Activated B cell treated with CpG ODN at 0.5 μM for 24 hours (primary cell): ENCODE measurements around the gene INPP5A. TPM values are rescaled to one million over a fixed set of nuclear protein-coding genes. Genes with fewer than 3 reads are reported as not detected.
A peak's percentile ranks its signal among the peaks of the same experiment; 100 is the strongest.

Source experiments
- ATAC-seq: fragments of 200-7000 bp; cut with Tn5 transposase; one replicate; pipeline ENCODE4 v1.10.0; 2021; ENCODE audit warnings: low read depth, mild to moderate bottlenecking, moderate library complexity
- CTCF ChIA-PET: fragments of 350-600 bp; sonication (Branson Sonifier 250); formaldehyde crosslinking; loops from one replicate; lab custom pipeline; 2021; ENCODE audit warnings: antibody characterized with exemption; lab: Charles Lee
- POLR2A ChIA-PET: fragments of 350-600 bp; sonication (Branson Sonifier 250); formaldehyde crosslinking; loops from one replicate; lab custom pipeline; 2021; ENCODE audit warnings: antibody characterized with exemption; lab: Charles Lee
- DNase-seq: peaks from one replicate; pipeline ENCODE4 v3.0.0; 2022
- H3K27ac Mint-ChIP-seq: one replicate; pipeline ENCODE4 v1.8.0; 2020; ENCODE audit warnings: mixed read lengths
- H3K27me3 Mint-ChIP-seq: one replicate; pipeline ENCODE4 v1.8.0; 2021; ENCODE audit warnings: mixed read lengths
- H3K36me3 Mint-ChIP-seq: one replicate; pipeline ENCODE4 v1.8.0; 2021; ENCODE audit warnings: low read depth, mixed read lengths
- H3K4me1 Mint-ChIP-seq: one replicate; pipeline ENCODE4 v1.8.0; 2021; ENCODE audit warnings: mixed read lengths
- H3K4me3 Mint-ChIP-seq: one replicate; pipeline ENCODE4 v1.8.0; 2020; ENCODE audit warnings: mild to moderate bottlenecking, mixed read lengths
- H3K9me3 Mint-ChIP-seq: one replicate; pipeline ENCODE4 v1.8.0; 2020; ENCODE audit warnings: mixed read lengths
- intact Hi-C: fragments of 100-400 bp; cut with micrococcal nuclease; formaldehyde crosslinking; loops from one replicate; pipeline ENCODE4 v1.15.1; 2024
- total RNA-seq: library from RNA; stranded (reverse); gene quantifications from 2 replicates; pipeline ENCODE4 v1.2.3, GENCODE V29; 2022
- TF ChIP-seq, protein P1 (sequence below): fragments of 200-600 bp; IDR thresholded peaks from one replicate; pipeline ENCODE4 v1.8.0; 2022; ENCODE audit warnings: antibody characterized with exemption, mild to moderate bottlenecking

Gene INPP5A
- total RNA-seq, 1 donor from 2014 or later: 24.9 TPM

DNA sequence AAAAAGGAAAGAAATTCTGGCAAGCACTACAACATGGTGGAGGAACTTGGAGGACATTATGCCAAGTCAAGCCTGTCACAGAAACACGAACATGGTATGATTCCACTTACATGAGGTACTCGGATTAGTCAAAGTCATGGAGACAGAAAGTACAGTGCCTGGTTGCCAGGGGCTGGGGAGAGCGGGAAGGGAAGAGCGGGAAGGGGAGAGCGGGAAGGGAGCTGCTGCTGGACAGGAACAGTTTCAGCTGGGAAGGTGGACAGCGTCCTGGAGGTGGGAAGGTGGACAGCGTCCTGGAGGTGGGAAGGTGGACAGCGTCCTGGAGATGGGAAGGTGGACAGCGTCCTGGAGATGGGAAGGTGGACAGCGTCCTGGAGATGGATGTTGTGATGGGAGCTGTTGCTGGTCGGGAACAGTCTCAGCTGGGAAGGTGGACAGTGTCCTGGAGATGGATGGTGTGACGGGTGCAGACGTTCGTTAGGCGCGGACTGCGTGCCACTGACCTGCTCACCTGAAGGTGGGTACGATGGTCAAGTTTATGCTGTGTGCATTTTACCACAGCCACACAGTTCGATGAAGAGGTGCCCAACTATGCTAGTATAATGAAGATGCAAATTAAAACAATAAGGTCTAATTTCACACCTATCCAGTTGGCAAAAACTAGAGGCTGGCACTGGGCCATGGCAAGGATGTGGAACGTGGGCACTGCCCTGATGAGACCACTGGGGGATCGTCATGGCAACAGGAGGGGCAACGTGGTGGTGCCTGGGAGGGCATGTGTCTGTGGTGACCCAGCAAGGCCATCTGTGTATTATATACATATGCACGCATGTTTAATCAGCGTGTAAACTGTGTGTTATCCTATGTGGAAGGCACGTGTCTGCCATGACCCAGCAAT lies 144.5 kb downstream of the INPP5A start:
- no peaks in the 10 kb centered on the region for H3K27me3 Mint-ChIP-seq
- H3K4me3 Mint-ChIP-seq: no peak overlapping the region
- intact Hi-C loops: no loop called here
- TF ChIP-seq, protein P1, sequence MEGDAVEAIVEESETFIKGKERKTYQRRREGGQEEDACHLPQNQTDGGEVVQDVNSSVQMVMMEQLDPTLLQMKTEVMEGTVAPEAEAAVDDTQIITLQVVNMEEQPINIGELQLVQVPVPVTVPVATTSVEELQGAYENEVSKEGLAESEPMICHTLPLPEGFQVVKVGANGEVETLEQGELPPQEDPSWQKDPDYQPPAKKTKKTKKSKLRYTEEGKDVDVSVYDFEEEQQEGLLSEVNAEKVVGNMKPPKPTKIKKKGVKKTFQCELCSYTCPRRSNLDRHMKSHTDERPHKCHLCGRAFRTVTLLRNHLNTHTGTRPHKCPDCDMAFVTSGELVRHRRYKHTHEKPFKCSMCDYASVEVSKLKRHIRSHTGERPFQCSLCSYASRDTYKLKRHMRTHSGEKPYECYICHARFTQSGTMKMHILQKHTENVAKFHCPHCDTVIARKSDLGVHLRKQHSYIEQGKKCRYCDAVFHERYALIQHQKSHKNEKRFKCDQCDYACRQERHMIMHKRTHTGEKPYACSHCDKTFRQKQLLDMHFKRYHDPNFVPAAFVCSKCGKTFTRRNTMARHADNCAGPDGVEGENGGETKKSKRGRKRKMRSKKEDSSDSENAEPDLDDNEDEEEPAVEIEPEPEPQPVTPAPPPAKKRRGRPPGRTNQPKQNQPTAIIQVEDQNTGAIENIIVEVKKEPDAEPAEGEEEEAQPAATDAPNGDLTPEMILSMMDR: no peak
- peaks cover 27% of the 10 kb centered on the region for H3K4me1 Mint-ChIP-seq
- ChIA-PET CTCF (no interaction called here), POLR2A (no interaction called here)
- no peak overlapping the region for H3K27ac Mint-ChIP-seq
- H3K36me3 Mint-ChIP-seq: peaks cover 20% of the 10 kb centered on the region
- ATAC-seq (no peak), DNase-seq (no peak)
- no peaks in the 10 kb centered on the region for H3K9me3 Mint-ChIP-seq

DNA sequence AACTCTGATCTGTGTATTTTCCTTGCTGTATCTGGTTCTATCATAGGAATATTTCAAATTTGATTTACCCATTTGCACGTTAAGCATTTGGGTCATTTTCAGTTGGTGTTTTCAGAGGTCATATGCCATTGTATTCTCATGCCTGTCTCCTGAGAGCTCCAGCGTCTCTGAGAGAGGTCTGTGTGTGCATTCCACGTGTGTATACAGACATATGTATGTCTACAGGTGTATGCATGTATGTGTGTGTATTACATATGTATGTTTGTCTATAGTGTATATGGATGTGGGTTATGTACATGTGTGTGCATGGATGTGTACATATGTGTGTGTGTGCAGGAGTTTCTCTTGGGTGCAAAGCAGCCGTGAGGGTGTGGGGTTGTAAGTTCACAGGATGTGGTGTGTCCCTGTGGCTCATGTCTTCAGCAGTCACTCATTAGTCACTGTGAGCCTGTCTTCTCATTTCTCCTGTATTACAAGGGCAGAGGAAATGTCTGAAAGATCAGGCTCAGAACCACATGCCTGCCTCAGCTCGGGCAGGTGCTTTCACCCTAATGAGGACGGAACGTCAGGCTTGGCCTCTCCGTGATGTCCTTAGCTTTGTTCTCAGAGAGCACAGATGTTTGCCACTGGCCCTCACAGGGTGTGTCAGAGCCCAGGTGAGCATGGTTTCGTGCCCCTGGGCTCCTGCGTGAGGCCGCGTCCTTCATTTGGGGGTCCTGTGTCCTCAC lies 146.7 kb downstream of the INPP5A start:
- Mint-ChIP-seq H3K9me3 (no peaks in the 10 kb centered on the region), H3K27me3 (no peaks in the 10 kb centered on the region), H3K27ac (no peak overlapping the region), H3K4me3 (no peak overlapping the region), H3K36me3 (peaks cover 21% of the 10 kb centered on the region), H3K4me1 (peaks cover 27% of the 10 kb centered on the region)
- intact Hi-C loops: no loop called here
- TF ChIP-seq, protein P1: no peak
- ATAC-seq (peak; percentile 35), DNase-seq (no peak)
- POLR2A ChIA-PET: no interaction called here
- CTCF ChIA-PET: interaction anchor here (1.2 to 1.4 kb wide), 2 partner anchors 30 to 238 kb away, joined by 3 to 4 read pairs; no protein-coding TSS in a partner anchor

- Mint-ChIP-seq H3K27ac (no peak overlapping the region), H3K36me3 (peaks cover 17% of the 10 kb centered on the region), H3K9me3 (no peaks in the 10 kb centered on the region), H3K27me3 (no peaks in the 10 kb centered on the region), H3K4me1 (peaks cover 27% of the 10 kb centered on the region), H3K4me3 (peak overlapping the region; percentile 58)
- peak; percentile 88 for ATAC-seq
- ChIA-PET CTCF (interaction anchor here (1.2 to 1.4 kb wide), 2 partner anchors 30 to 239 kb away, joined by 3 to 4 read pairs; no protein-coding TSS in a partner anchor), POLR2A (no interaction called here)
- intact Hi-C loops: no loop called here
- TF ChIP-seq, protein P1: no peak
- peak; percentile 28 for DNase-seq
These were observed 147.7 kb downstream of the INPP5A start for GRCh38 chr10:132685101-132685891.

GRCh38 chr10:132685921-132686680 lies 148.5 kb downstream of the INPP5A start:
- H3K9me3 Mint-ChIP-seq: no peaks in the 10 kb centered on the region
- ChIA-PET CTCF (interaction anchor here (1.2 kb wide), 1 partner anchor 31 kb away, joined by 3 read pairs; no protein-coding TSS in a partner anchor), POLR2A (no interaction called here)
- no peak overlapping the region for H3K4me3 Mint-ChIP-seq
- intact Hi-C loops: no loop called here
- no peak for ATAC-seq
- no peak overlapping the region for H3K27ac Mint-ChIP-seq
- TF ChIP-seq, protein P1: no peak
- H3K36me3 Mint-ChIP-seq: peaks cover 25% of the 10 kb centered on the region
- no peaks in the 10 kb centered on the region for H3K27me3 Mint-ChIP-seq
- peaks cover 27% of the 10 kb centered on the region for H3K4me1 Mint-ChIP-seq
- no peak for DNase-seq
